Measurements from ENCODE around the gene TUBB3.

The TUBB3 gene

GRCh38 chr16:89895482-89896250 is 27.5 kb upstream of the TUBB3 start:
- Histone ChIP-seq H3K36me3 (replicated peaks; ENCODE audit: insufficient read depth, low read length) (no peaks in the 10 kb centered on the region), H3K9ac (ENCODE audit: low read length) (no peak overlapping the region), H3K9me2 (replicated peaks; ENCODE audit: insufficient read depth, low read length) (no peaks in the 10 kb centered on the region), H3K9me3 (replicated peaks; ENCODE audit: insufficient read depth, low read length) (no peaks in the 10 kb centered on the region), H3K4me2 (ENCODE audit: low read depth, low read length) (no peak overlapping the region), H3K4me3 (ENCODE audit: low read length) (no peak overlapping the region), H3F3A (ENCODE audit: insufficient read depth, low read length) (no peaks in the 10 kb centered on the region), H3K27ac (ENCODE audit: low read length) (no peak overlapping the region), H3K4me1 (ENCODE audit: low read length) (no peaks in the 10 kb centered on the region), H4K20me1 (ENCODE audit: insufficient read depth, low read length) (no peaks in the 10 kb centered on the region), H3K27me3 (replicated peaks; ENCODE audit: insufficient read depth, low read length) (no peaks in the 10 kb centered on the region), H2AFZ (ENCODE audit: low read length) (no peak overlapping the region), H3K79me2 (ENCODE audit: low read length) (no peaks in the 10 kb centered on the region)
- TF ChIP-seq EZH2 (optimal IDR thresholded peaks at IDR 0.05; ENCODE audit: low read depth, low read length) (no peak), EZH2phosphoT487 (IDR thresholded peaks at IDR 0.05; ENCODE audit: low read length) (no peak), CTCF (IDR thresholded peaks at IDR 0.05; ENCODE audit: low read length) (no peak)
- DNase-seq, result no peak

GRCh38 chr16:89897204-89897603 is 25.9 kb upstream of the TUBB3 start:
- Histone ChIP-seq H3F3A (ENCODE audit: insufficient read depth, low read length) (no peaks in the 10 kb centered on the region), H3K4me1 (ENCODE audit: low read length) (no peaks in the 10 kb centered on the region), H4K20me1 (ENCODE audit: insufficient read depth, low read length) (no peaks in the 10 kb centered on the region), H3K79me2 (ENCODE audit: low read length) (no peaks in the 10 kb centered on the region), H3K27ac (ENCODE audit: low read length) (no peak overlapping the region), H3K9ac (ENCODE audit: low read length) (no peak overlapping the region), H3K36me3 (replicated peaks; ENCODE audit: insufficient read depth, low read length) (no peaks in the 10 kb centered on the region), H2AFZ (ENCODE audit: low read length) (no peak overlapping the region), H3K4me3 (ENCODE audit: low read length) (no peak overlapping the region), H3K27me3 (replicated peaks; ENCODE audit: insufficient read depth, low read length) (no peaks in the 10 kb centered on the region), H3K4me2 (ENCODE audit: low read depth, low read length) (no peak overlapping the region), H3K9me3 (replicated peaks; ENCODE audit: insufficient read depth, low read length) (no peaks in the 10 kb centered on the region), H3K9me2 (replicated peaks; ENCODE audit: insufficient read depth, low read length) (no peaks in the 10 kb centered on the region)
- TF ChIP-seq EZH2phosphoT487 (IDR thresholded peaks at IDR 0.05; ENCODE audit: low read length), result no peak
- TF ChIP-seq CTCF (IDR thresholded peaks at IDR 0.05; ENCODE audit: low read length), result no peak
- TF ChIP-seq EZH2 (optimal IDR thresholded peaks at IDR 0.05; ENCODE audit: low read depth, low read length), result no peak
- DNase-seq, result no peak

- no peaks in the 10 kb centered on the region for H3K27me3 ChIP-seq (replicated peaks; ENCODE audit: insufficient read depth, low read length)
- H3K4me2 ChIP-seq (ENCODE audit: low read depth, low read length), result no peak overlapping the region
- H3K9me3 ChIP-seq (replicated peaks; ENCODE audit: insufficient read depth, low read length), result no peaks in the 10 kb centered on the region
- no peak overlapping the region for H3K4me3 ChIP-seq (ENCODE audit: low read length)
- H2AFZ ChIP-seq (ENCODE audit: low read length), result no peak overlapping the region
- no peaks in the 10 kb centered on the region for H3K79me2 ChIP-seq (ENCODE audit: low read length)
- H3K4me1 ChIP-seq (ENCODE audit: low read length), result no peaks in the 10 kb centered on the region
- H3F3A ChIP-seq (ENCODE audit: insufficient read depth, low read length), result no peaks in the 10 kb centered on the region
- no peak overlapping the region for H3K27ac ChIP-seq (ENCODE audit: low read length)
- H4K20me1 ChIP-seq (ENCODE audit: insufficient read depth, low read length), result no peaks in the 10 kb centered on the region
- no peaks in the 10 kb centered on the region for H3K9me2 ChIP-seq (replicated peaks; ENCODE audit: insufficient read depth, low read length)
- TF ChIP-seq EZH2 (optimal IDR thresholded peaks at IDR 0.05; ENCODE audit: low read depth, low read length) (no peak), EZH2phosphoT487 (IDR thresholded peaks at IDR 0.05; ENCODE audit: low read length) (no peak), CTCF (IDR thresholded peaks at IDR 0.05; ENCODE audit: low read length) (no peak)
- DNase-seq, result no peak
- H3K9ac ChIP-seq (ENCODE audit: low read length), result no peak overlapping the region
- no peaks in the 10 kb centered on the region for H3K36me3 ChIP-seq (replicated peaks; ENCODE audit: insufficient read depth, low read length)
These were observed 24.8 kb upstream of the TUBB3 start for GRCh38 chr16:89898201-89898967.
